IPS-18a (cell line): Measurements from ENCODE around the gene S100A4.
A peak's percentile ranks its signal among the peaks of the same experiment; 100 is the strongest.
"Not testable (repeated sequence)": the region's sequence is repeated elsewhere in the genome, so short reads cannot be mapped to it uniquely, and the experiment has no call there.

Experiments
- H3K27ac ChIP-seq: one replicate; pipeline ENCODE4 v1.5.1; 2013; ENCODE audit warnings: low read length
- H3K27me3 ChIP-seq: one replicate; pipeline ENCODE4 v1.6.1; 2013; ENCODE audit warnings: mild to moderate bottlenecking, low read length; ENCODE audit not compliant: control insufficient read depth, insufficient read depth
- H3K36me3 ChIP-seq: one replicate; pipeline ENCODE4 v1.6.1; 2013; ENCODE audit warnings: low read depth, low read length; ENCODE audit not compliant: control insufficient read depth
- H3K4me1 ChIP-seq: one replicate; pipeline ENCODE4 v1.6.1; 2013; ENCODE audit warnings: low read depth, low read length; ENCODE audit not compliant: control insufficient read depth
- H3K4me3 ChIP-seq: one replicate; pipeline ENCODE4 v1.5.1; 2013; ENCODE audit warnings: low read length
- H3K9ac ChIP-seq: one replicate; pipeline ENCODE4 v1.6.1; 2013; ENCODE audit warnings: mild to moderate bottlenecking, low read length, moderate library complexity
- H3K9me3 ChIP-seq: one replicate; pipeline ENCODE4 v1.6.1; 2013; ENCODE audit warnings: low read depth, low read length; ENCODE audit not compliant: control insufficient read depth

Gene S100A4

DNA sequence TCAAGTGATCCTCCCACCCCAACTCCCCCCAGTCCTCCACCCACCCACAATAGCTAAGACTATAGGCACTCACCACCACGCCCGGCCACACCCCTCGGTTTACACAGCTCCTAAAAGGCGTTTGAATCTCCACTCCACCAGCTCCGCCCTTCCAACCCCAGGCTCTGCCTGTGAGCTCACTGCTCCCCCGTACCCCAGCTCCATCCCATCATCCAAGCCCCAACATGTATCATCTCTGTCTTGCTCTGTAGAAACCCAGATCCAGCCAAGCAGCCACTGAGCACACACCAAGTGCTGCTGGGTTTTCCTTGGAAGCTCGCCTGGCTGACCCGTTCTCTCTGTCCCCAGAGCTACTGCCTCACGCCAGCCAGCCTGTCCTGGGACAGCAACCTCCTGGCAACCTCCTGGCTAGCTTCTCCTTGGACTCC is 32.0 kb upstream of the S100A4 start:
- Histone ChIP-seq H3K36me3 (no peaks in the 10 kb centered on the region), H3K27ac (no peak overlapping the region), H3K4me1 (no peaks in the 10 kb centered on the region), H3K27me3 (no peaks in the 10 kb centered on the region), H3K4me3 (no peak overlapping the region), H3K9ac (no peak overlapping the region), H3K9me3 (no peaks in the 10 kb centered on the region)

DNA sequence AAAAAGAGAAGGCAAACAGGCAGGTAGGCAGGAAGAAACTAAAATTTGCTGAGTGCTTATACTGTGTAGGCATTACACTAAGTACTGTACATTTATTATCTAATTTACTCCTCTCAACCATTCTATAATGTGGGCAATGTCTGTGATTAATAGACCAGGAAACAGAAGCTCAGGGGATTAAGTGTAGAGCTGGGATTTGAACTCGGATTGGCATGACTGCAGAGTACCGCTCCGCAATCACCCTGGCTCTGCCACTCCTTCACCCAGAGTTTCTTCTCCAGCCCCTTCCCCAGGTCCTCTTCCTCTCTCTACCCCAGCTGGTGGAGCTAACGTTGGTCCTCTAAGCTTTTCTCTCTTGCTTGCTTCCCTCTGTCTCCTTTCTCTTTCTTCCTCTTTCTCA is 31.5 kb upstream of the S100A4 start:
- no peaks in the 10 kb centered on the region for H3K27me3 ChIP-seq
- H3K9me3 ChIP-seq: no peaks in the 10 kb centered on the region
- no peak overlapping the region for H3K9ac ChIP-seq
- no peaks in the 10 kb centered on the region for H3K36me3 ChIP-seq
- H3K4me1 ChIP-seq: no peaks in the 10 kb centered on the region
- H3K4me3 ChIP-seq: no peak overlapping the region
- H3K27ac ChIP-seq: no peak overlapping the region

DNA sequence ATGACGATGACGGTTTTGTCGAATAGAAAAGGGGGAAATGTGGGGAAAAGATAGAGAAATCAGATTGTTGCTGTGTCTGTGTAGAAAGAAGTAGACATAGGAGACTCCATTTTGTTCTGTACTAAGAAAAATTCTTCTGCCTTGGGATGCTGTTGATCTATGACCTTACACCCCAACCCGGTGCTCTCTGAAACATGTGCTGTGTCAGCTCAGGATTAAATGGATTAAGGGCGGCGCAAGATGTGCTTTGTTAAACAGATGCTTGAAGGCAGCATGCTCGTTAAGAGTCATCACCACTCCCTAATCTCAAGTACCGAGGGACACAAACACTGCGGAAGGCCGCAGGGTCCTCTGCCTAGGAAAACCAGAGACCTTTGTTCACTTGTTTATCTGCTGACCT is 29.9 kb upstream of the S100A4 start:
- H3K36me3 ChIP-seq, H3K9ac ChIP-seq, H3K27ac ChIP-seq, H3K27me3 ChIP-seq, H3K9me3 ChIP-seq, H3K4me3 ChIP-seq, H3K4me1 ChIP-seq: not testable (repeated sequence)

DNA sequence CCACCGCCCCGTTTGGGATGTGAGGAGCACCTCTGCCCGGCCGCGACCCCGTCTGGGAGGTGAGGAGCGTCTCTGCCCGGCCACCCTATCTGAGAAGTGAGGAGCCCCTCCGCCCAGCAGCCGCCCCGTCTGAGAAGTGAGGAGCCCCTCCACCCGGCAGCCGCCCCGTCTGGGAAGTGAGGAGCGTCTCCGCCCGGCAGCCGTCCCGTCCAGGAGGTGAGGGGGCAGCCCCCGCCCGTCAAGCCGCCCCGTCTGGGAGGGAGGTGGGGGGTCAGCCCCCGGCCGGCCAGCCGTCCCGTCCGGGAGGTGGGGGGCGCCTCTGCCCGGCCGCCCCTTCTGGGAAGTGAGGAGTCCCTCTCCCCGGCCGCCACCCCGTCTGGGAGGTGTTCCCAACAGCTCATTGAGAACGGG is 29.5 kb upstream of the S100A4 start:
- H3K27ac ChIP-seq, H3K4me3 ChIP-seq, H3K27me3 ChIP-seq, H3K36me3 ChIP-seq, H3K4me1 ChIP-seq, H3K9me3 ChIP-seq, H3K9ac ChIP-seq: not testable (repeated sequence)

DNA sequence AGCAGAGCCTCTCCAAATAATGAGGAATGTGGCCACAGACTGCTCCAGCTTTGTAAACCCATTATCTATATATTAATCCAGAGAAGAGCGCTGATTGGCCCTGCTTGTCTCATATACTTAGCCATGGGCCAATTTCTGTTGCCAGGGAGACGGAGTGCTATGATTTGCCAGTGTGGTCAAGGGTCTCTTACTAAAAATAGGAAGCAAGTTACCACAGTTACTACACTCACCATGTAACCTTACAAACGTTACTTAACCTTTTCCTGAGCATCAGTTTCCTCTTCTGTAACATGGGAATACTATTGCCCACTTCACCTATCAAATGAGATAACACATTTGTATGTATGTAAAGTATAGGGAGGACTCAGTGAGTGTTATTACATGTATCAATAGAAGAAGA is 27.7 kb upstream of the S100A4 start:
- Histone ChIP-seq H3K9ac (no peak overlapping the region), H3K27ac (no peak overlapping the region), H3K4me3 (no peak overlapping the region), H3K4me1 (peaks cover under 1% of the 10 kb centered on the region), H3K9me3 (no peaks in the 10 kb centered on the region), H3K36me3 (no peaks in the 10 kb centered on the region), H3K27me3 (no peaks in the 10 kb centered on the region)

DNA sequence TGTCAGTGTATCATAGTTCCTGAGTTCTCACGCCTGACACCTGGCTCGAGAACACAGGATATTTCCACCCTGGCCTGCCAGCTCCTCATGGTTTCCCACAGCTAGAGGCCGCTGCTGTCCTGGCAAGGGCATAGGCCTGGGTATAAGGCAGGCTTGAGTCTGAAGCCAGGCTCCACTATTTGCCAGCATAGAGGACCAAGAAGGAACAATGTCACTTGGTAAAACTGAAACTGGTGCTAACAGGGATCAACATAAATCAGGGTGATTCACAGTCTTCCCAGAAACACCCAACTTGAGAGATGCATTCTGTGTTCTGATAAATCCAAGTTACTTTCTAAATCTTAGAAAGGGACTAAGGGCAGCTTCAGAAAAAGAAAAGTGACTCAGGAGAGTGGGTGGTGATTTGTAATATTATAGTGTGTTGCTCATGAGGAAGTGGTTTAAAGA is 27.0 kb upstream of the S100A4 start:
- Histone ChIP-seq H3K9me3 (no peaks in the 10 kb centered on the region), H3K36me3 (no peaks in the 10 kb centered on the region), H3K27me3 (no peaks in the 10 kb centered on the region), H3K4me1 (peaks cover 9% of the 10 kb centered on the region), H3K4me3 (no peak overlapping the region), H3K9ac (no peak overlapping the region), H3K27ac (no peak overlapping the region)

DNA sequence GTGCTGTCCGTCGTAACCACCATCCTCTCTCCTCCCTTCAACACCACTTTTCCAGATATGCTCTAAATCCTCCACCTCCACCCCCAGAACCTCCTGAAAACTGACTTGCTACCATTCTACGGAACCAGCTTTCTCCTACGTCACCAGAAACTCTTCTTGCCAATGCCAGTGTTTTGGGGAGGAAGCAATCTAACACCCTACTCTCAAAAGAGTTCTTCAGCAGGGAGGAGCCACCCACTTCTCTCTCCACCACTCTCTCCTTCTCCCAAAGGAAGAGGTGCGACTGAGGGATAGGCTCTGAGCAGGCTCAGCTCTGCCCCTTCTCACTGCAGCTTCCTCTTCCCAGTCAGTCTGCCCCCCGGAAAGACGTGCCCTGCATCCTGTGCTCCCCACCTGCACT is 26.1 kb upstream of the S100A4 start:
- no peak overlapping the region for H3K9ac ChIP-seq
- no peak overlapping the region for H3K4me3 ChIP-seq
- no peak overlapping the region for H3K27ac ChIP-seq
- H3K9me3 ChIP-seq: no peaks in the 10 kb centered on the region
- H3K4me1 ChIP-seq: peaks cover 15% of the 10 kb centered on the region
- no peaks in the 10 kb centered on the region for H3K27me3 ChIP-seq
- H3K36me3 ChIP-seq: no peaks in the 10 kb centered on the region

DNA sequence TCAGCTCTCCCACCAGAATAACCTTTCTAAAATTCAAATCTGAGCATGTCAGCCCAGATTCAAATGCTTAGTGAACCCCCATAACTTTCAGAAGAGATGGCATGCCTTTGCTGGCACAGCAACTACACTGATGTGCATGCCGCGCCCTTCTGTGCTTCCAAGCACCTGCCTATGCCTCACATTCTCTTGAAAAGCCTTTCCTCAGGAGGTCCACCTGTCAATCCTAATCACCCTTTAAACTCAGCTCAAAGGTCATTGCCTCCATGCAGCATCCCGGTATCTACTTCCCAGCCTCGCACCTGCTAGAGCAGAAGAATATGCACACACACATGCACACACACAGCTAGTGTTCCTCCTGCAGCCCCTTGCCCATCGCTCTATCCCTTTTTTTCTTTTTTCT is 25.3 kb upstream of the S100A4 start:
- H3K27me3 ChIP-seq: no peaks in the 10 kb centered on the region

DNA sequence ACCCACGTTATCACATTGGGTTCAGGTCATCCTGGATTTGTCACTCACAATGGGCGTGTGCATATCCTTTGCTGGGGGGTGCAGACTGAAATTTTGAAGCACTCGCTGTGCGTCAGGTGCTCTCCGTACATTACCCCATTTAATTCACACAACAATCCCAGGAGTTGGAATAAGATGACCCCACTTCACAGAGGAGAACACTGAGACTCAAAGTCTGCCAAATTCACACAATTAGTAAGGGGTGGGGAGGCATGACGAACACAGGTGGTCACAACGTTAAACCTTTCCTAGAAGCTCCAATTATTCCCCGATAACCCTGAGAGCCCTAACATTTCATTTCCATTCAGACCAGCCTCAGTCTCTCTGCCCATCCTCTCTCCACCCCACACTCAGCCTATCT is 23.9 kb upstream of the S100A4 start:
- no peak overlapping the region for H3K27ac ChIP-seq
- no peak overlapping the region for H3K9ac ChIP-seq
- no peak overlapping the region for H3K4me3 ChIP-seq
- no peaks in the 10 kb centered on the region for H3K27me3 ChIP-seq
- peaks cover 25% of the 10 kb centered on the region for H3K4me1 ChIP-seq
- no peaks in the 10 kb centered on the region for H3K9me3 ChIP-seq
- H3K36me3 ChIP-seq: no peaks in the 10 kb centered on the region

More for the DNA sequence above, 25.3 kb upstream of the S100A4 start:
- Histone ChIP-seq H3K4me3 (no peak overlapping the region), H3K9me3 (no peaks in the 10 kb centered on the region), H3K36me3 (no peaks in the 10 kb centered on the region), H3K4me1 (peaks cover 19% of the 10 kb centered on the region), H3K27ac (no peak overlapping the region), H3K9ac (no peak overlapping the region)

DNA sequence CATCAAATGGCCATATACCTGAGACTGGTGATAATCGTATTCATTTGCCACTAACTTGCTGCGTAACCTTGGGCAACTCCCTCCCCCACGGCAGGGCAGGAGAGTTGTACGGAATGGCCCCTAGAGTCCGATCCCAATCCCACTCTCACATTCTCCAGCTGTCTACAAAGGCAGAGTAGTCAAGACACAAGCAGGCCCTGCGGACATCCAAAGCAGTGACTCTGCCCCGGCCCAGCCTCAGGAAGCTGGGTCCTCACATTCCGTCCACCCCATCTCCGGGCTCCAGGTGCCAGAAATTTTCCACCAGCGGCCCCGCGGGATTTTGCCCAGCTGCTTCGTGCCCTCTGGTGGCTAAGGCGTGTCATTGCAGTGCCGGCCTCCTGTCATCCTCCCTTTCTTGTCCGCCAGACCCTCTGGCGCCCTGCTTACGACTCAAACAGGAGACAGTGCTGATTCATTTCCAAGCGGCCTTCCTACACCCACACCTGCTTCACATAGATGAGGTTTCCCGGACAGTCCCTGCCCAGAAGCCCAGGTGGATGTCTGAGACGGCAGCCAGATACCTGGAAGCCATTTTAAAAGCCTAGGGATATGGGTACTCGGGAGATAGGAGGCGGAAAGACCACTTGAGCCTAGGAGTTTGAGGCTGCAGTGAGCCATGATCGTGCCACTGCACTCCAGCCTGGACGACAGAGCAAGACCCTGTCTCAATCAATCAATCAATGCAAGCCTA is 22.9 kb upstream of the S100A4 start:
- no peak overlapping the region for H3K27ac ChIP-seq
- H3K27me3 ChIP-seq: no peaks in the 10 kb centered on the region
- peak overlapping the region; percentile 19 for H3K9ac ChIP-seq
- H3K4me3 ChIP-seq: peak overlapping the region; percentile 22
- peaks cover 25% of the 10 kb centered on the region for H3K4me1 ChIP-seq
- no peaks in the 10 kb centered on the region for H3K9me3 ChIP-seq
- H3K36me3 ChIP-seq: no peaks in the 10 kb centered on the region

DNA sequence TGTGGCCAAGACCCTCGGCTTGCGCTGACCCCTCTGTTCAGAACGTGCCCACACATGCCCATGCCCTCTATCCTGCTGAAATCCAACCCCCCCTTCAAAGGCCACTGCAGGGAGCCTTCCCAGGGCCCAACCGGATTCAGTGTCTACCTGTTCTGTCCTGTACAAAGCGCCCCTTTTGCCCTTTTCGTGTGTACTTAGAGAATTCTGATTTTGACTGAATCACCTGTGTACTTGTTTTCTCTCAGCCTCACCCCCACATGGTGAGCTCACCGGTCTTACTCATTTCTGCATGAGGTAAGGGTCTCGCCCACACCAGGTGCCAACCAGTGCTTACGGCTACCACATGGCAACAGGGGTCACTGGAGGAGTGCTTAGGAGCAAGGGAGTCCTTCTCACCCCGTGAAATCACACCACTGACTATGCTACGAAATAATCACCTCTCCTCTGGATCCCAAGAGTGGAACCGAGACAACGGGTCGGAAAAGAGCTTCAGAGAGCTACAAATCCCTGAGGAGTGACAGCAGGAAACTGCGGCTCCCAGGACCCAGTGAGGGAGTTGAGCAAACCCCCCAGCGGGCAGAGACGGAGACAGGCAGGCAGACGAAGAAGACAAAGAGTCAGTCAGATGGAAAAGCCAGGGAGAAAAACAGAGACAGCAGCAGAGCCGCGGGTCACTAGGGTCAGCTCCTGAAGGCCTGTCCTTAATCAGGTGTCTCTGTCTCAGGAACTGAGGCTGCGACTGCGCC is 22.2 kb upstream of the S100A4 start:
- Histone ChIP-seq H3K9ac (peak overlapping the region; percentile 19), H3K9me3 (no peaks in the 10 kb centered on the region), H3K36me3 (no peaks in the 10 kb centered on the region), H3K27me3 (no peaks in the 10 kb centered on the region), H3K4me3 (peak overlapping the region; percentile 22), H3K4me1 (peaks cover 25% of the 10 kb centered on the region), H3K27ac (no peak overlapping the region)
